PFSK-1 (cell line): ENCODE measurements around the gene AQP12B.

Experiments
- FOXP2 ChIP-seq: optimal IDR thresholded peaks from 2 replicates; pipeline ENCODE3; 2011; ENCODE audit warnings: borderline replicate concordance, control low read depth, inconsistent platforms; ENCODE audit not compliant: insufficient read depth; ENCODE audit errors: extremely low read length, extremely low read depth
- POLR2AphosphoS5 ChIP-seq: IDR thresholded peaks from 2 replicates; pipeline ENCODE4 v1.6.1; 2012; ENCODE audit warnings: low read depth, mild to moderate bottlenecking, control low read depth, low read length, moderate library complexity
- SIN3A ChIP-seq: IDR thresholded peaks from 2 replicates; pipeline ENCODE4 v1.6.1; 2012; ENCODE audit warnings: mild to moderate bottlenecking, low read length, moderate library complexity, borderline replicate concordance; ENCODE audit not compliant: insufficient read depth
- TAF1 ChIP-seq: IDR thresholded peaks from 2 replicates; pipeline ENCODE4 v1.6.1; 2012; ENCODE audit warnings: low read length, control low read depth, borderline replicate concordance; ENCODE audit not compliant: insufficient read depth
- TF ChIP-seq, protein P1 (sequence below), 2 experiments: IDR thresholded peaks; 2 replicates each; pipeline versions ENCODE4 v1.6.1 to v1.8.0; 2011 to 2012; ENCODE audit warnings: low read depth in 2 of 2, low read length in 2 of 2, control low read depth in 1 of 2, inconsistent platforms in 1 of 2, mild to moderate bottlenecking in 1 of 2, moderate library complexity in 1 of 2; ENCODE audit not compliant: insufficient read depth in 1 of 2

Gene AQP12B

GRCh38 chr2:240646900-240647502 is 35.7 kb downstream of the AQP12B start:
- TF ChIP-seq FOXP2 (no peak), SIN3A (no peak), POLR2AphosphoS5 (no peak), TAF1 (no peak)
- TF ChIP-seq, protein P1, sequence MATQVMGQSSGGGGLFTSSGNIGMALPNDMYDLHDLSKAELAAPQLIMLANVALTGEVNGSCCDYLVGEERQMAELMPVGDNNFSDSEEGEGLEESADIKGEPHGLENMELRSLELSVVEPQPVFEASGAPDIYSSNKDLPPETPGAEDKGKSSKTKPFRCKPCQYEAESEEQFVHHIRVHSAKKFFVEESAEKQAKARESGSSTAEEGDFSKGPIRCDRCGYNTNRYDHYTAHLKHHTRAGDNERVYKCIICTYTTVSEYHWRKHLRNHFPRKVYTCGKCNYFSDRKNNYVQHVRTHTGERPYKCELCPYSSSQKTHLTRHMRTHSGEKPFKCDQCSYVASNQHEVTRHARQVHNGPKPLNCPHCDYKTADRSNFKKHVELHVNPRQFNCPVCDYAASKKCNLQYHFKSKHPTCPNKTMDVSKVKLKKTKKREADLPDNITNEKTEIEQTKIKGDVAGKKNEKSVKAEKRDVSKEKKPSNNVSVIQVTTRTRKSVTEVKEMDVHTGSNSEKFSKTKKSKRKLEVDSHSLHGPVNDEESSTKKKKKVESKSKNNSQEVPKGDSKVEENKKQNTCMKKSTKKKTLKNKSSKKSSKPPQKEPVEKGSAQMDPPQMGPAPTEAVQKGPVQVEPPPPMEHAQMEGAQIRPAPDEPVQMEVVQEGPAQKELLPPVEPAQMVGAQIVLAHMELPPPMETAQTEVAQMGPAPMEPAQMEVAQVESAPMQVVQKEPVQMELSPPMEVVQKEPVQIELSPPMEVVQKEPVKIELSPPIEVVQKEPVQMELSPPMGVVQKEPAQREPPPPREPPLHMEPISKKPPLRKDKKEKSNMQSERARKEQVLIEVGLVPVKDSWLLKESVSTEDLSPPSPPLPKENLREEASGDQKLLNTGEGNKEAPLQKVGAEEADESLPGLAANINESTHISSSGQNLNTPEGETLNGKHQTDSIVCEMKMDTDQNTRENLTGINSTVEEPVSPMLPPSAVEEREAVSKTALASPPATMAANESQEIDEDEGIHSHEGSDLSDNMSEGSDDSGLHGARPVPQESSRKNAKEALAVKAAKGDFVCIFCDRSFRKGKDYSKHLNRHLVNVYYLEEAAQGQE (IDR thresholded peaks at IDR 0.05; ENCODE audit: insufficient read depth in 1 of 2, low read depth in 2 of 2, low read length in 2 of 2): no peak

DNA sequence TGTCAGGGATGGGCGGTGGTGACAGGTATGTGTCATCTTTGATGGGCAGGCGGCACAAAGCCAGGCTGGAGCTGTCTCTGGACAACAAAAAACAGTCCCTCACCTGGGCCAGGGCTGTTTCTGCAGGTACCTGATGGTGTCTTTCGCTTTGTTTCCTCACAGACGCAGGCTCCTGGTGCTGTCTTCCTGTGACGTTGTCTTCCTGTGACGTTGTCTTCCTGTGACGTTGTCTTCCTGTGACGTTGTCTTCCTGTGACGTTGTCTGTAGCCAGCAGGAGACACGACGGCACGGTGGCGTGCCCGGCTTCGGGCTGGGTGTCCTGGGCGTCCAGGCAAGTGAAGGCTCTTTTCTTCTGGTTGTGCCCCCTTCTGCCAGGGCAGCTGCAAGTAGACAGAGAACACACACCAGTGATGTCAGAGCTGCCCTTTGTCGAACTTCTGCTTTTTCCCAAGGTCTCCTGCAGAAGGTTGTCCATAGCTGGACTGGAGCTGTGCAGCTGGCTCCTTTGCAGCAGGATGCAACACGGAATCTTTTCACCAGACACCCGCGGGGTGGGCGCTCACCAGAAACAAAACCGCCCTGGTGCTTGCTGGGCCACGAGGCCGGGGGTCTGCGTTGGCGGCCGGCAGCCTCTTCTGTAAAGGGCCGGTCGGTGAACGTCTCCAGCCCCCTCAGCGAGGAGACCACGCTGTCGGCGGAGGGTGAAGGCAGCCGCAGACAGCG is 36.3 kb downstream of the AQP12B start:
- TF ChIP-seq TAF1: no peak
- no peak for TF ChIP-seq SIN3A
- TF ChIP-seq POLR2AphosphoS5: no peak
- TF ChIP-seq, protein P1 (IDR thresholded peaks at IDR 0.05; ENCODE audit: insufficient read depth in 1 of 2, low read depth in 2 of 2, low read length in 2 of 2): no peak
- no peak for TF ChIP-seq FOXP2

GRCh38 chr2:240645801-240646175 is 36.9 kb downstream of the AQP12B start:
- no peak for TF ChIP-seq SIN3A
- TF ChIP-seq POLR2AphosphoS5: no peak
- no peak for TF ChIP-seq TAF1
- TF ChIP-seq FOXP2: no peak
- TF ChIP-seq, protein P1 (IDR thresholded peaks at IDR 0.05; ENCODE audit: insufficient read depth in 1 of 2, low read depth in 2 of 2, low read length in 2 of 2): no peak

DNA sequence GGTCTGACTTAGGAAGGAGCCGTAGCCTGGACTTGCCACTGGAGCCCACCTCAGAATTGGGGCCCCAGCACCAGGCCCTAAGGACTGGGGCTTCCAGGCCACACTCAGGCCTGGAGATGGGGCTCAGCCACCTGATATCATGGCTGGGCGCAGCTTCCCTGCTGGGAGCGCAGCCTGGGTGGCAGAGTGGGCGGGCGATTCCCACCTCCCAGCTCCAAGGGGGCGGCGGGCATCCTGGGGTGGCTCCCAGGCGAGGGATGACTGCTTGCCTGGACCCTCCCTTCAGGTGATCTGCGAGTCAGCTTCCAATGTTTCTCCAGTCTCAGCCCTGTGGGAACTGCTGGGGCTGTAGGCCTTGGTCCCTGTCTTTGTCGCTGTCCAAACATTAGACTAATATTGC is 37.3 kb downstream of the AQP12B start:
- TF ChIP-seq, protein P1 (IDR thresholded peaks at IDR 0.05; ENCODE audit: insufficient read depth in 1 of 2, low read depth in 2 of 2, low read length in 2 of 2): no peak
- TF ChIP-seq TAF1: no peak
- no peak for TF ChIP-seq SIN3A
- TF ChIP-seq FOXP2: no peak
- no peak for TF ChIP-seq POLR2AphosphoS5
